Epidermal melanocyte (primary cell): ENCODE results near the gene SH3BGR.

Experiments used
- DNase-seq: peaks from one replicate; pipeline ENCODE4 v3.0.0; 2011; ENCODE audit warnings: low spot score; ENCODE audit not compliant: insufficient read length

SH3BGR gene

DNA sequence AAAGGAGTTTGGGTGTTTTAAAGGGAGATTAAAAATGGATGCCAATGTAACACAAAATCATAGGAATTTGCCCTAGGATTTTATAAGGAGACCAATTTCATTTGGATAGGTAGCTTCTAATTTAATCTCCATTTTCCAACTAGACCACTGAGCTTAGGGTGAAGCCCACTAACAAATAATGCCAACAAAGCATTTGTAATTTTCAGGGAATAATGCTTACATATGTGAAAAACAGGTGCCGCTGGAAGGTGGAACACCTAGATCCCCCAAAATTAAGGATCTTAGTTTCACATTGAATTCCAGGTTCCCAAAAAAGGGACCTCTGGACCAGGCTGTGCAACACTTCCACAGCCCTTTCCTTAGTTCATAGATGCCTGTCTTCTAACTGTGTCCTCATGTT lies 94.8 kb downstream of the SH3BGR start:
- DNase-seq = no peak

DNA sequence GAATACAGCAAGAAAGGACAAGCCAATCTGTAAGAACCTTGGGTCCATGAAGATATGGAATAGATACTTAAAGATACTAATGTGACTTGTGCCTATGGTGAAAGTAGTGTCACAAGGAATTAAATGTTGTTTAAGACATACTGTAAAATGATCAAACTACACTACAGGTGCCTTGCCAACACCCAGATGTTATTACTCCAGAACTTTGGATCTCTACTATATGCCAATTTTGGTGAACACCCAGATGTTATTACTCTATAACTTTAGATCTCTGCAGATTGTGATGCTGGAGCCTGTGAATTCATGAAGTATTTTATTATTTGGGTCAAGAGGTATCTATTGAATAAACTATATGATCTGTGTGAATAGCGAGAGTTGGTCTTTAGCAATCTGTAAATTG lies 101.1 kb downstream of the SH3BGR start:
- DNase-seq = no peak

DNA sequence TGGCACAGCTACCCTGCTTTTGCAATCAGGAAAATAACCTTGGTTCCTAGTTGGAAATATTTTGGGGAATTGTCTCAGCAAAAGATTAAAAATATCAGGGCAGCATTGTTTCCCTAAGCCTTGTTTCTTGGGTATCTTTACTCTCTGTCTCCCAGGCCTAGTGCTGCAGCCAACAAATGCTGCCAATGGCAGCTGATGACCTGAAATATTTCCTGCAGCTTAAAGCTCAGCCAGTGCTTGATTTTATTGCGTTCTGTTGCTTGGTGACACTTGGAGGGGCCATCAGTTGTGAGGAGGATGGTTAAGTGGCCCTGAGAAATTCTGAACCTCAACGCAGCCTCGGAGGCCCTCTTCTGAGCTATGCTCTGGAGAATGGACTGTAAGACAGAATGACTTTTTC lies 101.6 kb downstream of the SH3BGR start:
- no peak for DNase-seq

DNA sequence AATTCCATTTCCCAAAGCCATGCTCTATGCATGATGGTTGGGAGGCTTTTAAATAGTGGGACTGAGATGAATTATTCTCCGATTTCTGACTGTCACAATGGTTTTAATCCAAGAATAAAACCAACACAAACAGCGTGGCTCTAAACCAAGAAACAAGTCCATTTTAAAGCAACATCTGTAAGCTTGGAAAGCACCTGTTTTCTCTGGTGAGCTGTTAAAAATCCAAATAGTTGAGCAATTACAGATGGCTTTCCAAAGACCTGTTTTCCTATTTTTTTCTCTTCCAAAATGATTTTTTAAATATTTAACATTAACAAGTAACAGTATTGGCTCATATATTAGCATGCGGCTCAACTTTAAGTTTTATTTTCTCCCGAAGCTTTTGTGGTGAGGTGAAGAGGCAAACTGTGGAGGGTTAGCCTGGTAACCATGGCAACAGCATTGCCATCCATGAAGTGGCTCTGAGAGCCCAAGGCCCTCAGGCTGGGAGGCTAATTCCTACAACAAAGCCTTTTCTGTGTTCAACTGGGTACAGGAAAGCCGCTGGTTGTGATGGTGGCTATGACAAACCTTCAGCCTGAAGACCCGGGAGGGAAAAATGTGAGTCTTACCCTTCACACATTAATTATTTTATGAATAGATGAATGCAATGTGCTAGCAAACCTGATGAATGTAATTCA lies 104.3 kb downstream of the SH3BGR start:
- DNase-seq = peak; percentile 31

DNA sequence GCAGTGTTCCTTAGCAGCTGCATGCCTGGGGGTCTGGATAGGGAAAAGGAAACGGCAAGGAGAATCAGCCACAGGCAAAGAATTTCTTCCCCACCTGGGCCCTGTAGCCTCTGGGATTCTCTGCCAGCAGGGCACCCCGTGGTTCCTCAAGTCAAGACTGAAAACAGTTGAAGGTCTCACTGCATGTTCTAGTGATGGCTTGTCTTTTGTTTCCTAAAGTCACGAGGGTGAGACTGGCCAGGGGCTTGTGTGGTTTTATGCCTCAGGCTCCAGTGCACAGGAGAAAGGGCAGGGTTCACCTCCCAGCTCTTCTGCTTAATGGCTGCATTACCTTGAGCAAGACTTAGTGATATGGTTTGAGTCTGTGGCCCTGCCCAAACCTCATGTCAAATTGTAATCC lies 107.7 kb downstream of the SH3BGR start:
- DNase-seq = no peak

DNA sequence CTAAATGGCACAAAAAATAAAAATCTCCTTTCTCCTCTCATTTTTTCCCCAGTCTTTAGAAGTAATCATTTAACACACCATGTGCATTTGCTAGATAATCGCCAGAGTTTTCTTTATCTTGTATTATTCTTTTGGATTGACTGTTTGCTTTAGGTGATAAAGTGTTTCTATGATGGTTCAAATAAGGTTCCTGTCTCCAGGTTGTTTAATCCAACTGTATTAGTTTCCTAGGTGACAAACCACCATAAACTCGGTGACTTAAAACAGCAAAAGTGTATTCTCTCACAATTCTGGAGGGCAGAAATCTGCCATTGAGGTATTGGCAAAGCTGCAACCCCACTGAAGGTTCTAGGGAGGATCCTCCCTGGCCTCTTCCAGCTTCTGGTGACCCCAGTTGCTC lies 109.4 kb downstream of the SH3BGR start:
- DNase-seq = no peak

DNA sequence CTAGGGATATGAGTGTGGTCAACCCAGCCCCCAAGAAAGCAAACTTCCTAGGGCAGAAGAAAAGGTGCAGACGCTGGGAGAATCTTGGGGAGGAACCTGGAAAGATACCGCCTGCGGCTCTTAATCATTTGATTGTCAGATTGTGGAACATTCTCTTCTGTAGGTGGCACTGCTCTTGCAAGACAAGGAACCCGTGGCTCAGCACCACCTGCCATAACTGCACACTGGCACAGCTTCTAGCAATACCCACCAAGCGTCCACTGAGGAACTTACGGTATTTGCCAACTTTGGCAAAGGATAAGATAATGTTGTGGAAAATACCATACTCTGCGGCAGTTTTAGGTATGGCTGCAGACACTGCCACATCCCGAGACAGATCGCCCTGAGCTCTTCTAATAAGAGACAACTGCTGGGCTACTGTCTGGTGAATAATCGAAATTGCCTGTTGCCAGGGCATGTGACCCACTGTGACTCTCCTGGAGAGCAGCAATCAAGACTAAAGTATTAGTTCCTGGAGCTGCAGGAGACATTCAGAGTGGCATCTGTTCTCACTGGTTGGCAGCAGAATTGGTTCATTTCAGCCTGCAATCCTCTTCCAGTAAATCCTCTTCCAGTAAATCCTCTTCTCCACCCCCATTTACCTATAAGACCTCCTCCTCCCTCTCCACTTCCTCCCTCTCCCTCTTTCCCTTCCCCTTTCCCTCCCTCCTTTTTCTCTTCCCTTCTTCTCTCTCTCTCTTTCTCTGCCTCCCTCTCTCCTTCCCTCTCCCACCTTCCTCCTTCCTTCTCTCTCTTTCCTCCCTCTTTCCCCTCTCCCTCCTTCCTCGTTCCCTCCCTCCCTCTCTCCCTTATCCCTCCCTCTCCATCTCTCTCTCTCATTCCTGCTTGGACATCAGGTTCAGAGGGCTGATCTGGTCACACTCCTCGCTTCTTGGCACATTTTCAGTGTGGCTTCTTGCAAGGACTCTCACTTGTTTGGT lies 111.3 kb downstream of the SH3BGR start:
- no peak for DNase-seq

DNA sequence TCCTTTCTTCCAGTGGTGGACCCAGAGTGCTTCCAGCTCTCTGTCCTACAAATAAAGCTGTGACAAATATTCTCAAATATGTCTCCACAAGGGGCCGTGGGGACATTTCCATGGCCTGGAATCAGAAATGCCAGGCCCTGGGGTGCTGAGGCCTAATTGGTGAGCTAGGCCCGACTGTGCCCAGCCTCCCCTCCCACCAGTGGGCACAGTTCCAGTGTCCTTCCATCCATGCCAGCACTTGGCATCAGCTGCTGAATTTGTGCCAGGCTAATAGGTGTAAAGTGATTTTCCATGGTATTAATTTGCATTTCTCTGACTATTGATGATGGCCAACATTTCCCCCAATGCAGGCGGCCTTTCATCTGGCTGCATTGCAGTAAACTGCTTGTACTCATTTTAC lies 112.4 kb downstream of the SH3BGR start:
- DNase-seq = no peak
